Neural cell (in vitro differentiated cells): ENCODE measurements around the gene IMMP2L.

Experiments used
- EP300 ChIP-seq: fragments of 450-650 bp; conservative IDR thresholded peaks from 2 replicates; pipeline ENCODE4 v1.6.1; 2014; ENCODE audit warnings: antibody characterized with exemption, mild to moderate bottlenecking, moderate library complexity; ENCODE audit not compliant: poor library complexity, severe bottlenecking
- EZH2 ChIP-seq: fragments of 200-600, 300-800 bp; shearing (Covaris generic), sonication (generic); IDR thresholded peaks from 2 replicates; pipeline ENCODE4 v1.6.1; 2014; ENCODE audit warnings: antibody characterized with exemption, low read length, borderline replicate concordance, mild to moderate bottlenecking; ENCODE audit not compliant: insufficient read depth, poor library complexity, severe bottlenecking
- MXI1 ChIP-seq: fragments of 450-650 bp; conservative IDR thresholded peaks from 2 replicates; pipeline ENCODE4 v1.6.1; 2014; ENCODE audit warnings: antibody characterized with exemption, mild to moderate bottlenecking; ENCODE audit not compliant: poor library complexity, severe bottlenecking
- POLR2AphosphoS5 ChIP-seq: IDR thresholded peaks from 2 replicates; pipeline ENCODE4 v1.6.1; 2012
- RAD21 ChIP-seq: fragments of 450-650 bp; conservative IDR thresholded peaks from 2 replicates; pipeline ENCODE4 v1.6.1; 2014; ENCODE audit warnings: antibody characterized with exemption, mild to moderate bottlenecking, moderate library complexity
- SMC3 ChIP-seq: fragments of 450-650 bp; conservative IDR thresholded peaks from 2 replicates; pipeline ENCODE4 v1.6.1; 2014; ENCODE audit warnings: antibody characterized with exemption, mild to moderate bottlenecking, moderate library complexity; ENCODE audit not compliant: poor library complexity
- TAF1 ChIP-seq: IDR thresholded peaks from 2 replicates; pipeline ENCODE4 v1.6.1; 2012; ENCODE audit warnings: low read depth
- TF ChIP-seq, protein P1 (sequence below): fragments of 450-650 bp; IDR thresholded peaks from 2 replicates; pipeline ENCODE4 v1.5.1; 2014; ENCODE audit warnings: antibody characterized with exemption, mild to moderate bottlenecking, moderate library complexity; ENCODE audit not compliant: poor library complexity, severe bottlenecking
- TF ChIP-seq, protein P2 (sequence below): IDR thresholded peaks from 2 replicates; pipeline ENCODE4 v1.6.1; 2012; ENCODE audit warnings: borderline replicate concordance

GRCh38 chr7:110677405-110677804 is 884.9 kb downstream of the IMMP2L start:
- TF ChIP-seq, protein P1, sequence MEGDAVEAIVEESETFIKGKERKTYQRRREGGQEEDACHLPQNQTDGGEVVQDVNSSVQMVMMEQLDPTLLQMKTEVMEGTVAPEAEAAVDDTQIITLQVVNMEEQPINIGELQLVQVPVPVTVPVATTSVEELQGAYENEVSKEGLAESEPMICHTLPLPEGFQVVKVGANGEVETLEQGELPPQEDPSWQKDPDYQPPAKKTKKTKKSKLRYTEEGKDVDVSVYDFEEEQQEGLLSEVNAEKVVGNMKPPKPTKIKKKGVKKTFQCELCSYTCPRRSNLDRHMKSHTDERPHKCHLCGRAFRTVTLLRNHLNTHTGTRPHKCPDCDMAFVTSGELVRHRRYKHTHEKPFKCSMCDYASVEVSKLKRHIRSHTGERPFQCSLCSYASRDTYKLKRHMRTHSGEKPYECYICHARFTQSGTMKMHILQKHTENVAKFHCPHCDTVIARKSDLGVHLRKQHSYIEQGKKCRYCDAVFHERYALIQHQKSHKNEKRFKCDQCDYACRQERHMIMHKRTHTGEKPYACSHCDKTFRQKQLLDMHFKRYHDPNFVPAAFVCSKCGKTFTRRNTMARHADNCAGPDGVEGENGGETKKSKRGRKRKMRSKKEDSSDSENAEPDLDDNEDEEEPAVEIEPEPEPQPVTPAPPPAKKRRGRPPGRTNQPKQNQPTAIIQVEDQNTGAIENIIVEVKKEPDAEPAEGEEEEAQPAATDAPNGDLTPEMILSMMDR = no peak
- TF ChIP-seq POLR2AphosphoS5 (no peak), MXI1 (no peak), EP300 (no peak), EZH2 (no peak), SMC3 (no peak), RAD21 (no peak), TAF1 (no peak)
- TF ChIP-seq, protein P2, sequence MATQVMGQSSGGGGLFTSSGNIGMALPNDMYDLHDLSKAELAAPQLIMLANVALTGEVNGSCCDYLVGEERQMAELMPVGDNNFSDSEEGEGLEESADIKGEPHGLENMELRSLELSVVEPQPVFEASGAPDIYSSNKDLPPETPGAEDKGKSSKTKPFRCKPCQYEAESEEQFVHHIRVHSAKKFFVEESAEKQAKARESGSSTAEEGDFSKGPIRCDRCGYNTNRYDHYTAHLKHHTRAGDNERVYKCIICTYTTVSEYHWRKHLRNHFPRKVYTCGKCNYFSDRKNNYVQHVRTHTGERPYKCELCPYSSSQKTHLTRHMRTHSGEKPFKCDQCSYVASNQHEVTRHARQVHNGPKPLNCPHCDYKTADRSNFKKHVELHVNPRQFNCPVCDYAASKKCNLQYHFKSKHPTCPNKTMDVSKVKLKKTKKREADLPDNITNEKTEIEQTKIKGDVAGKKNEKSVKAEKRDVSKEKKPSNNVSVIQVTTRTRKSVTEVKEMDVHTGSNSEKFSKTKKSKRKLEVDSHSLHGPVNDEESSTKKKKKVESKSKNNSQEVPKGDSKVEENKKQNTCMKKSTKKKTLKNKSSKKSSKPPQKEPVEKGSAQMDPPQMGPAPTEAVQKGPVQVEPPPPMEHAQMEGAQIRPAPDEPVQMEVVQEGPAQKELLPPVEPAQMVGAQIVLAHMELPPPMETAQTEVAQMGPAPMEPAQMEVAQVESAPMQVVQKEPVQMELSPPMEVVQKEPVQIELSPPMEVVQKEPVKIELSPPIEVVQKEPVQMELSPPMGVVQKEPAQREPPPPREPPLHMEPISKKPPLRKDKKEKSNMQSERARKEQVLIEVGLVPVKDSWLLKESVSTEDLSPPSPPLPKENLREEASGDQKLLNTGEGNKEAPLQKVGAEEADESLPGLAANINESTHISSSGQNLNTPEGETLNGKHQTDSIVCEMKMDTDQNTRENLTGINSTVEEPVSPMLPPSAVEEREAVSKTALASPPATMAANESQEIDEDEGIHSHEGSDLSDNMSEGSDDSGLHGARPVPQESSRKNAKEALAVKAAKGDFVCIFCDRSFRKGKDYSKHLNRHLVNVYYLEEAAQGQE = no peak
